GM12874 (cell line): ENCODE measurements around the gene C12orf43.

ENCODE experiments used
- TF ChIP-seq, protein P1 (sequence below): IDR thresholded peaks from 2 replicates; pipeline ENCODE4 v1.5.1; 2011; ENCODE audit warnings: low read depth, mild to moderate bottlenecking, control low read depth, low read length, moderate library complexity; ENCODE audit not compliant: insufficient read depth

C12orf43 gene

DNA sequence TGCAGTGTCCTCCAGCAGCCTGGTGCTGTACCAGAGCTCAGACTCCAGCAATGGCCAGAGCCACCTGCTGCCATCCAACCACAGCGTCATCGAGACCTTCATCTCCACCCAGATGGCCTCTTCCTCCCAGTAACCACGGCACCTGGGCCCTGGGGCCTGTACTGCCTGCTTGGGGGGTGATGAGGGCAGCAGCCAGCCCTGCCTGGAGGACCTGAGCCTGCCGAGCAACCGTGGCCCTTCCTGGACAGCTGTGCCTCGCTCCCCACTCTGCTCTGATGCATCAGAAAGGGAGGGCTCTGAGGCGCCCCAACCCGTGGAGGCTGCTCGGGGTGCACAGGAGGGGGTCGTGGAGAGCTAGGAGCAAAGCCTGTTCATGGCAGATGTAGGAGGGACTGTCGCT is 15.2 kb downstream of the C12orf43 start:
- TF ChIP-seq, protein P1, sequence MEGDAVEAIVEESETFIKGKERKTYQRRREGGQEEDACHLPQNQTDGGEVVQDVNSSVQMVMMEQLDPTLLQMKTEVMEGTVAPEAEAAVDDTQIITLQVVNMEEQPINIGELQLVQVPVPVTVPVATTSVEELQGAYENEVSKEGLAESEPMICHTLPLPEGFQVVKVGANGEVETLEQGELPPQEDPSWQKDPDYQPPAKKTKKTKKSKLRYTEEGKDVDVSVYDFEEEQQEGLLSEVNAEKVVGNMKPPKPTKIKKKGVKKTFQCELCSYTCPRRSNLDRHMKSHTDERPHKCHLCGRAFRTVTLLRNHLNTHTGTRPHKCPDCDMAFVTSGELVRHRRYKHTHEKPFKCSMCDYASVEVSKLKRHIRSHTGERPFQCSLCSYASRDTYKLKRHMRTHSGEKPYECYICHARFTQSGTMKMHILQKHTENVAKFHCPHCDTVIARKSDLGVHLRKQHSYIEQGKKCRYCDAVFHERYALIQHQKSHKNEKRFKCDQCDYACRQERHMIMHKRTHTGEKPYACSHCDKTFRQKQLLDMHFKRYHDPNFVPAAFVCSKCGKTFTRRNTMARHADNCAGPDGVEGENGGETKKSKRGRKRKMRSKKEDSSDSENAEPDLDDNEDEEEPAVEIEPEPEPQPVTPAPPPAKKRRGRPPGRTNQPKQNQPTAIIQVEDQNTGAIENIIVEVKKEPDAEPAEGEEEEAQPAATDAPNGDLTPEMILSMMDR, result no peak

DNA sequence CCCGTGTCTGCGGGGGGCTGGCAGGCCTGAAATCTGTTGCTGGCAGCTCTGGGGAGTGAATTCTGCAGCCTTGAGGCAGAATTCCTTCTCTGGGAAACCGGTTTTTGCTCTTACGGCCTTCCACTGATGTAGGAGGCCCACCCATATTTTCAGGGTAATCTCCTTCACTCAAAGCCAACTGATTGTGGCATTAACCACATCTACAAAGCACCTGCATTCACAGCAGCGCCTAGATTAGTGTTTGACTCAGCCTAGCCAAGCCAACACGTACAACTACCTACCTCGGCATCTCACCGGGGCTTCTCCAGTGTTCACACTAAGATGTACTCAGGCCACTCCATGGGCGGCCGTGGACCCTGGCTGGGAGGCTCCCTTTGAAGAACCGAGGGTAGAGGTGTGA is 15.8 kb downstream of the C12orf43 start:
- TF ChIP-seq, protein P1, result no peak

DNA sequence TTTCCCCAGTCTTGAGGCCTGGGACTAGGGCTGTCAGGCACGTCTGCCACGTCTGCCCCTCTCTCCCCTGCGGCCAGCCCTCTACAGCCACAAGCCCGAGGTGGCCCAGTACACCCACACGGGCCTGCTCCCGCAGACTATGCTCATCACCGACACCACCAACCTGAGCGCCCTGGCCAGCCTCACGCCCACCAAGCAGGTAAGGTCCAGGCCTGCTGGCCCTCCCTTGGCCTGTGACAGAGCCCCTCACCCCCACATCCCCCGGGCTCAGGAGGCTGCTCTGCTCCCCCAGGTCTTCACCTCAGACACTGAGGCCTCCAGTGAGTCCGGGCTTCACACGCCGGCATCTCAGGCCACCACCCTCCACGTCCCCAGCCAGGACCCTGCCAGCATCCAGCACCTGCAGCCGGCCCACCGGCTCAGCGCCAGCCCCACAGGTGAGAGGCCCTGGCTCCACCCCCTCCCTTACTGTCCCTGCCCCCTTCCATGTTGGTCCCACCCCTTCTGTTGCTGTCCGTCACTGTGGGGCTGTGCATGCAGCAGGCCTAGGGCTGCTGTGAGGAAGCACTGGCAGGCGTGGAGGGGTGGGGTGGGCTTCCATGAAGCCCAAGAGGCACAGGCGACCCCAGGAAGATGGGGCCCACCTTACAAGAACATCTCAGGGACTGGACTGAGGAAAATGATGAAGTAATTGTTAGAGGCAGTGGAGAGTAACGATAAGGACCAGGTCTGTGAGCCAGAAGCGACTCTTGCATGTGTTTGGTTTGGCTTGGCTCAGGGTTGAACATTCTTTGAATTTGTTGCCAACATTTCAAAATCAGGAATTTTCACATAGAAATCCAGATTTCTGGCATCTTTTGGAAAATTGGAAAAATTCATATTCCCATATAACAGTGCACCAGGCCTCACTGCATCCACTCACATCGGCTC is 16.8 kb downstream of the C12orf43 start:
- TF ChIP-seq, protein P1, result no peak

DNA sequence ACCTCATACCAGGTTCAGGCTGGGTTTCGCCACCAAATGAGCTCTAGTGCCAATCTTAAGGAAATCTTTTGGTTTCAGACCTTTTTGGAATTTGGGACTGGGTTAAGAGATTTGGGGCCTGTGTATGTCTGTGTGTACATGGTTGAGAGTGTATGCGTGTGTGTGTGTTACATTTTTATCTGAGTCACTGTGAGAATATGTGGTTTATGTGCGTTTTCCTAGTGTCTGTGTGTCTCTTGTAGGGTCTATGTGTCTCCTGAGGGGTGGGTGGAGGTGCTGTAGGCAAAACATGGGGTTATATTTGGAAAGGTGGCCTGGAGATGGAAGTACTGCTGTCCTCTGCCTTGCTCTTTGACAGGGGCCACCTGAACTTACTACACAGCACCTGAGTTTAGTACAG is 17.9 kb downstream of the C12orf43 start:
- TF ChIP-seq, protein P1, result no peak

DNA sequence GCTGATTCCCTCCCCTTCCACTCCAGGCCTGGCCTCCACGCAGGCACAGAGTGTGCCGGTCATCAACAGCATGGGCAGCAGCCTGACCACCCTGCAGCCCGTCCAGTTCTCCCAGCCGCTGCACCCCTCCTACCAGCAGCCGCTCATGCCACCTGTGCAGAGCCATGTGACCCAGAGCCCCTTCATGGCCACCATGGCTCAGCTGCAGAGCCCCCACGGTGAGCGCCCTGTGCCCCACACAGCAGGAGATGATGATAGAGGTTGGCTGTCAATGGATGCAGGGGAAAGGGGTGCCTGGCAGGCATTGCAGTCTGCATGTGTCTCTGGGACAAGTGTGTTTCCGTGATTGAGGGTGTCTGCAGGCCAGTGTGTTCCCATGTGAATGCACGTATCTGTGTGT is 18.8 kb downstream of the C12orf43 start:
- TF ChIP-seq, protein P1, result no peak

DNA sequence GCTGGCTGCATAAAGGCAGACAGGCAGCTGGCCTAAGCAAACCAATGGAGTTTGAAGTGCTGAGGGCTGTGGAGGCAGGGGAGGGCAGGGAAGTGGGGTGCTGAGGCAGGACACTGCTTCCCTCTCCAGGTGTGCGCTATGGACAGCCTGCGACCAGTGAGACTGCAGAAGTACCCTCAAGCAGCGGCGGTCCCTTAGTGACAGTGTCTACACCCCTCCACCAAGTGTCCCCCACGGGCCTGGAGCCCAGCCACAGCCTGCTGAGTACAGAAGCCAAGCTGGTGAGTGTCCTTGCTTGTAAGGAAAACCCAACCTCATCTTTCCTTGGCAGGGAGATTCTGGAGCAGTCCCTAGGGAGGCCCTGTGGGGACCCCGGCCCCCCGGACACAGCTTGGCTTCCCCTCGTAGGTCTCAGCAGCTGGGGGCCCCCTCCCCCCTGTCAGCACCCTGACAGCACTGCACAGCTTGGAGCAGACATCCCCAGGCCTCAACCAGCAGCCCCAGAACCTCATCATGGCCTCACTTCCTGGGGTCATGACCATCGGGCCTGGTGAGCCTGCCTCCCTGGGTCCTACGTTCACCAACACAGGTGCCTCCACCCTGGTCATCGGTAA is 20.0 kb downstream of the C12orf43 start:
- TF ChIP-seq, protein P1, result no peak

- TF ChIP-seq, protein P1, result no peak
These were observed 21.5 kb downstream of the C12orf43 start for GRCh38 chr12:120994589-120995337.
